Cerebellar nuclear complex (tissue), 1 donor: ENCODE measurements around the gene TENM4.

Source experiments
- DNase-seq, 2 experiments: peaks; one replicate each; lab custom pipeline; 2025; lab: John Stamatoyannopoulos, UW

Gene TENM4

DNA sequence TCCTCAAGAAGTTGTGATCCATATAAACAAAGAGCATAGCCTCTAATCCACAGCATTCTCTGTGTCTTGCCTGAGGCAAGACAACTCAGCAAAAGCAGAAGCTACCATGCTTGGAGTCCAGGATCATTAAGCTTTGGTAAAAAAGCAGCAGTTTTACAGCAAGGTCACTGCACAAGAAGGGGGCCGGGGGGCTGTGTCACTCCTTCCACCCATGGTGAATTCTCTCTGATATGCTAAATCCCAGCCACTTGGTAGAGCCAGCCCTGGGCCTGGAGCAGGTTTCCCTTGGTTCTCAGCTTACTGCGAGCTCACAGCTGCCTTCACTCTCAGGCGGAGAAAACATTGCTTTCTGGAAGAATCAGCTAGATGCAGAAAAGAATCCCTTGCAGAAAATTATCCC lies 144.7 kb downstream of the TENM4 start:
- no peak for DNase-seq

DNA sequence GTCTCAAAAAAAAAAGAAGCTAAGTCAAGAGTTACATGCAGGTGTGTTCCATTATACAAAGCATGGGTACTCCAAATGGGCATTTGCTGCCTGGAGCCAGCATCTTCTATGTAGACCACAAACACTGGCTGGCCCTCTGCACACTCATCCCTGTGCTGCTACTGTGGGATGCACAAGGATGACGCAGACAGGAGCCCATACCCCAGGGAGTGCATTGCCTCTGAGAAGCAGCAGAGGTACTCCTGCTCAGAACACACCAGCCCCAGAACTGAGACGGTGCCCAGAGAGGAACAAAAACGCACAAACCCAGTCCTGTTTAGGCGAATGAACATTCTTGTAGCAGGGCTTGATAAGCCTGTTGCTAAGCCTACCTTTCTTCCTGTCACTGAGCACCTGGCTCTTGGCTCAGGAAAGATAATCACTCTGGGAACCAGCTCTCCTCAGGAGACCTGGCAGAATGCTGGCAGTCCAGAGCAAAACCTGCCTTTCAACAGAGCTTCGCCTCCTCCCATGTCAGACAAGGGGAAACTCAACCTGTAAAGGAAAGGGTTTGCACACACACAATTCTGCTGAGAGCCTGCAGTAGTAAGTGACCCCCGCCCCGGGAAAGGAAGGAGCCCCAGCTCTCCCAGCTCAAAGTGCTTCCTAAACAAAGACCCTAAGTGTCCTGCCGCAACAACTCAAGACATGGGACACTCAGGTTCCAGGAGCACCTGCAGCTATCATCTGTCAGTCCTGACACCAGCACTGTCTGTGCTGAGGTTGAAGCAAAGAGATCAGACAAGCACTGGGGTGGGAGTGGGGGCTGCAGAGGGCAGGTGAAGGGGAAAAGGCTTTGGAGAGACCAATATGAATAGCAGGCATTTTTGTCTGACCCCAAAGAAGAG lies 145.7 kb downstream of the TENM4 start:
- DNase-seq, result no peak

DNA sequence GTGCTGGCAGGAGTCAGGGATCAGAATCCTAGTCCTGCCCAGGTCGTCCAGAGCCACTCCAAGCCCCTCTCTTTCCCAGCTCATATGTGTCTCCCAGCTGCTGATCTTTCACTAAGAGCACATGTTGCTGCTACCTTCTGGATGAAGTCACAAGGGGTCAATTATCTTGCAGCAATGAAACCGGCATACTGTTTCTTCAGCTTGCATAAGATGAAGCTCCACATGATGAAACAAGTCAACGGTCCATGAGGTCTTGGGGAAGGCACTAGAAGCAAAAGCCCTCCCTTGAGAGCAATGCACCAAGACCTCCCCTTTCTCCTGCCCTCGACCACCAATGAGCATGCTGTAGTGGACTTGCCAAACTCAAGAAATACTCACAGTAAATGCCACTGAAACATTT lies 148.9 kb downstream of the TENM4 start:
- no peak for DNase-seq

DNA sequence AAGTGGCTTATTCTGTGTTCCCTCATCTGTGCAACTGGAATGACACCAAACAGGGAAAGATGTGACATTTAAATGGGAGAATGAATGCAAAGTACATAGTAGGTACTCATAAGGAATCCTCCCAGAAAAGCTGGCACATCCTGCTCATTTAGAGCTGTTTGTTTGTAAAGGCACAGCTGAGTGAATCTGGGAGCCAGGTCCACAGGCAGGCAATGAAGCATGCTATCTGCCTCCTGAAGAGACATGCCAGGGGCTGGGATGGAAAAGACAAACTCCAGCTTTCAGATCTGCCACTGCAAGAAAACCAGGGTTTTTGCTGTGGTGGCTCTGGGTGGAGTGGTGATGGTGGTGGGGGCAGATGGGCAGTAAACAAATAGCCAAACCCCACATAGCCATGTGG lies 150.1 kb downstream of the TENM4 start:
- no peak for DNase-seq

DNA sequence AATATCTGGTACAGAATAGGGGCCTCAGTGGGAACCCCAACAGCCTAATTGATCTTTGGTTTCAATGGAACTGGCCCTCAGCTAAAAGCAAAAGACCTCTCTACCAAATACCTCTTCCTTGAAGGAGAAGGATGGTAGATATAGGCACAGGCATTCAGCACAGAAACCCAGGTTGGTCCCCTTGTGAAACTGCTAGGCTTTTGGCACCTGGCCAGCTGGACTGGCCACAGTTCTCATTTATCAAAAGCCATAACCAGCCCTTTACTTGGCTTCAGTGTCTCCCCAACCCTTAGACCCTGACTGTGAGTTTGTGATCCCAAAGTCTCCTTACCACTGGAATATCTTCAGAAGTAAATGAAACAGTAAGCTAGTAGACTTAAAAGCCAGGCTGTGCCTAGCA lies 152.9 kb downstream of the TENM4 start:
- DNase-seq, result no peak

DNA sequence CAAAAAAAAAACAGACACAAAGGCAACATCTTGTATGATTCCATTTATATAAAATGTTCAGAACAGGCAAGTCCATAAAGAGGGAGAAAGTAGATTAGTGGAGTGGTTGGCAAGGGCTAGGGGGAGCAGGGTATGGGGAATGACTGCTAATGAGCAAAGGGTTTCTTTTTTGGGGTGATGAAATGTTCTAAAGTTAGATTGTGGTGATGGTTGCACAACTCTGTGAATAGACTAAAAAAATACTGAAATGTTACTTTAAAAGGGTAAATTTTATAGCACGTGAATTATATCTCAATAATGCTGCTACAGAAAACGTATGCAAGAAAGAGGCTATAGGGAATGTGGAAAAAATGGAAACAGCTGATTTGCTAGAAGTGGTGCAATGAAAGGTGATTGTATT lies 155.1 kb downstream of the TENM4 start:
- DNase-seq, result no peak

DNA sequence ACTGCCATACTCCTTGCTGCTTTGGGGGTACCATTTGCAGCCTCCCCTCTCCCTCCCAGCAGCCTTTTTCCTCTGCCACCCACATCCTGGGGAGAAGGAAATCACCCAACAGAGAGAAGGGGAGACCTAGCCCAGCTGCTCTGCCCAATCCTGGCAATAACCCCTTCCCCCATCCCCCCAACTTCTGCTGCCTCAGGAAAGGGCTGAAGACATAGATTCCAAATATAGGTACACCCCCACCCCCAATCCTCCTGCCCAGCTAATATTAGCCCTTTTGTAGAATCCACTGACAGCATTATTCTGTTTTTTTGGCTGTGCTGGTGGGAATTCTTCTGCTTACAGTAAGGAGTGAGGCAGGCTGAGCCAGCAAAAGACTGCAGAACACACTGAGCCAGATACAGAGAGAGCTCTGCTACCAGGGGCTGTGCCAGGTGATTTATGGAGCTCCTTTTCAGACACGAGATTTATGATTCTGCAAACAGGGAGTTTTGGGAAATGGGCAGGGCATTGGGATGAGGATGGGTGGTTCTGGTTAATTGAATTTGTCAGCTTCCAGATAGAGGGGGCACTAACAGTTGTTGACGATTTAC lies 164.0 kb downstream of the TENM4 start:
- DNase-seq, result no peak

DNA sequence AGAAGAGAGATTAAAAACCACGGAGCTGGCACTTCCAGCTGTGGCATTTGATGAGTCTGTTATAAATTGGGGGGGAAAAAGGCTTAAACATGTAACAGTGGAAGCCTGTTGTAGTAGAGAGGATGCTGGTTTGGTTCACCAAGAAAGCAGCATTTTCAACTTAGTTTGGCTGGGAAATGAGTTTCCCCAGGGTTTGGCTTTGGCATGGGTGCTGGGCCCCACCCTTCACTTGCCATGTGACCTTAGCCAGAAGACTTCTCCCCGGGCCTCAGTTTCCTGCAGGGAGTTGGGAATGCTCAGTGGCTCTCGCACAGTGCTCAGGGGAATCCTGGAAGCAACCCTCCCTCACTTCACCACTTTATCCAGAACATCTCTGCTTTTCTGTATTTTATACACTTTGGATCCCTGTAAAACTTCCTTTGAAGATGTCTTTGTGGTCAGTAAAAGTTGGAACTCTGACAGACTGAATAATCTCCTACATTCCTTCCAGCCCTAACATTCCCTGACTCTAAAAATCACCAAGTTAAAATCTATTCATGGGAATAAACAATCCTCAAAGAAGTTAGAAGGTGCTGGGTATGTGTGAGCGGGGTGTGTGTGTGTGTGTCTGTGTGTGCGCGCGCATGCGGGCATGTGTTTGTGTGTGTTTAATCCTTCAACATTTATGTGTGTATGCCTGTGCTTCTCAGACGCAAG lies 166.0 kb downstream of the TENM4 start:
- no peak for DNase-seq

DNA sequence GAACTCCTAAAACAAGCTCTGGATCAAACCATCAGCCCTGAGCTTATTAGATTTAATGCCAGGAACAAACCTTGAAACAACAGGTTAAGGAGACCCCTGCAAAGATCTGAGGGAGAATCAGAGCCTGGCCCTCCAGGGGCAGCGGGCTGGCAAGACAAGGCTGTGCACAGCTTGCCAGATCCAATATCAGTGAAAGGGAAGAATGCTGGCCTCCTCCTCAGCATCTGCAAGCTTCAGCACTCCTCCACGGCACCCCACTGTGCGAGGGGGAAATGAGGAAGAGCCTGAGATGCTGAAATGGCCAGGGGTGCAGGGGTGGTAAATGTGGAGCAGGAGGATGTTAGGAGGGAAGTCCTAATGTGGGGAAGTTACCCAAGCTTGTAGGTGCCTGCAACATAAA lies 167.0 kb downstream of the TENM4 start:
- no peak for DNase-seq

DNA sequence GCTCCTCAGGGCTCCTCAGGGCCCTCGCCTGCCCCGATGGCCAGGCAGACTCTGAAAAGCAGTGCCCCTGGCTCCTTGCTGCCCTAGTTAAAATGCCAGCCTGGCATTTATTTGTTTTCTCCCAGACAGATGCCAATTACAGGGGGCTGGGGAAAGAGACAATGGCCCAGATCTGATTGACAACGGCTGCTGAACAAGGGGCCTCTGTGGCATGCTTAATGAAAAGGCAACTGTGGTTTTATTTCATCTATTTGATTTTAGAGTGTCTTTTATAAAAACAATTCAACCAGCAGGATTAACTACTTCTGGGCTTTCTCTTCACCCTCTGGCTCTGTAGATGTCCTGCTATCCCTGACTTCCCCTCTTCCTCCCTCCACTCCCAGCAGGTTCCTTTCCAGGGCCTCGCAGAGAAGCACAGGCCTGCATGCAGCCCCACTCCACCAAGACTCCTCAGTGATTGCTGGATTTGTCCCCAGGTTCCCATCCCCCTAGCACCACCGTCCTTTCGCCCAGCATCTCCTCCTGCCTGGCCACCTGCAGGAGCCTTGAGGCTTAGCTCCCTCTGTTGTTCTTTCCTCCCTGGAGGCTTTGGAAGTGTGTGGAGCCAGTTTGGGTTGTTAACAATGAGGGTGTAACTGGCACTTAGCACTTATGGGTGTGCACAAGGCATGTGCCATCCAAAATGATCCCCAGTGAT lies 171.1 kb downstream of the TENM4 start:
- DNase-seq, result no peak

DNA sequence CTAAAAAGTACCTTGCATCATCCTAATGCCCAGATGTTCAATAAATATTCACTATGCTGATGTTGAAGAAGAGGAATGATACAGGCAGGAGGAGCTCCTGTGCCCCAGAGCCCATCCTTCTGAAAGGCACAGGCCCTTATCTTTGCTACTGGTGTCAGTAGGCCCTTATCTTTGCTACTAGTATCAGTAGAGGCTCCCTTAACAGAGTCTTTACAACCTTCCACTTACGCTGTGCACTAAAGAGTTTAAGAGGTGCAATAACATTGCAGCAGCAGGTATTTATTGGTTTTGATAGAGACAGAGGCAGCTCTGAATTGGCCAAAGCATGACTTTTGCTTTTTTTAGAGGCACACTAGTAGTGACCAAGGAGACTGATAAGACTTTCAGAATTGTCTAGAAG lies 174.4 kb downstream of the TENM4 start:
- no peak for DNase-seq

DNA sequence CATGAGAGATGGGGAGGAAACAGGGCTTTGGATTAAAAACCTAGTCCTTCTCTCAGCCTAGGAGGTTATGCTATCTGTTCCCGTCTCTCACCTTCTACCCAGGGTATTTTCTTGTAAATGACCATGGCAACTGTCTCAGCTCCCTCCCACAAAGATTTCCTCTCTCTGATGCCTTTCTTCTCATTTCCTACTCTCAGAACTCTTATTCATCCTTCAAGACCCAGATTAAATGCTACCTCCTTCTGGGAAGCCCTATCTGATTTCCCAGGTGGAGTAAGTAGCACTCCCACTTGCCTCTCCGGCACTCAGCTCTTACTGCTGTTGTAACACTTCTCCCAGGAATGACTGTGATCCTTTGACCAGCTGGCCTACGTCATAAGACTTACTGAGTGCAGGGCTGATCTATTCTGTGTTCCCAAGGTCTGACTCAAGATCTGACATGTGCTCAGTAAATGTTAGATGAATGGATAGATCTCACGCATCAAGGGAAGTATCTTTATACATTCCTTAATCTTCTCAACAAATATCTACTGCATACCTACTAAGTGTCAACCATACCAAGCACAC lies 175.0 kb downstream of the TENM4 start:
- no peak for DNase-seq

DNA sequence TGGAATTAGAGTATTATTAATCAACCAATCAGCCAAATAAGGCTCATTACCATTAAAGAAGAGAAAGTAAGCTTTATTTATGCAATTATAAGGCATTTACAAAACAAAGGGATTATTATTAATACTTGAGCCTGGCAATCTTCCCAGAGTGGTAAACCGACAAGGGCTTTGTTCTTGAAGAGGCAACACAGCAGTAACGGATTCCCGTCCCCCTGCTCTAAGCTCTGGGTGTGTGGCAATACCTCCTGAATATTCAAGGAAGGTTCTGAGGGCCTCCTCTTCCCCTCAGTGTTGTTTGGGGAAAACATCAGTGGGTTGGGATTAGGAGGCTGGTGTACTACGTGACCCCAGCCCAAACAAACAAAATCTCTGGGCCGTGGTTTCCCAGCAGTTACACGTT lies 176.5 kb downstream of the TENM4 start:
- no peak for DNase-seq

DNA sequence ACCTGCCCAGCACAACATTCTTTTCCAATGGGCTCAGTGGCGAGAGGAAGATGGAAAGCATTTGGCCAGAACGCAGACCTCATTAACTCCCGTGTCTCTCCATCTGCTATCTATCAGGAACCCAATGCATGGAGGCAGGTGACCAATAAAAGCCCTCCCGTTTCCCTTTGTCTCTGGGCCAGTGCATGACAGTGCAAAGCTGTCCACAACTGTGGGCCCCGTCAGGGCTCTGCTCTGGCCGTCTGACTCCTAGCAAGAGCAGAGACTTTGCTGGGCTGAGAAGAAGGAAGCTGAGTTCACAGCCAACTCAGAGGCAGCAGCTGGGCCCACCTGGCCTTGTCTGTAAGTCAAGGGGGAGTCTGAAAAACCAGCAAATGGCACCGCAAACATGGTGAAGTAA lies 177.8 kb downstream of the TENM4 start:
- no peak for DNase-seq

DNA sequence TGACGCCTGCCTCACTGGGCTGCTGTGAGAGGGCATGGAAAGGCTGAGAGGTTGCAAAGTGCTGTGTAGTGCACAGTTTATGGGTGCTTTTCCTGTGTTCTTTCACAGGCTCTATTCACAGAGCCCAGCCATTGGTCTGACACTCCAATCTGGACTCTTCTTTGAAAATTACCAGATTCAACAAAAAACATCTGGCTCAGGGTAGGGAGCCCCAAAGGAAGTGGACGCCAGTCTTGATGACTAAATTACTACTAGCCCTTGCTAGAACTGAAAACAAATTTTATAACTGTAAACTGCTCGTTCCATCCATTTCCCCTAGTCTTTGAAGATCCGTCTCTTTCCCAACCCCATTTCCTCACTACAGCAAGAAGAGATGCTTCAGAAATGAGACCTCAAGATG lies 178.6 kb downstream of the TENM4 start:
- no peak for DNase-seq

DNA sequence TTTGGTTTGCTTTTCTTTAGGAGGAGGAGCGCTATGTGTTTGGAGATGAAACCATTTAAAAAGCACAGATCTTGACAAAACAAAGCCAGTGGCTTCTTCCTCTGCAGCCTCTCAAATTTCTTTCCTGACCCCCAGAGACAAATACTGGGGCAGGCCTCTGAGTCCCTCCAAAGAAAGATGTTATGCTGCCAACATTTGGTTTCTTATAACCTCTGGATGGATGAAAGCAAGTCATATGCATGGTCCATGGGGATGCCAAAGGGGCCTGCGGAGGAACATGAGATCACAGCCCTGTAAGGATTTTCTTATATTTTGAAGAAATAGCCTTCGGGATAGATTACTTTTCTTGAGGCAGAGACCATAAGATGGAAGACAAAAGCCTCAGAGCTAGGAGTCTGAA lies 179.1 kb downstream of the TENM4 start:
- DNase-seq, result no peak

DNA sequence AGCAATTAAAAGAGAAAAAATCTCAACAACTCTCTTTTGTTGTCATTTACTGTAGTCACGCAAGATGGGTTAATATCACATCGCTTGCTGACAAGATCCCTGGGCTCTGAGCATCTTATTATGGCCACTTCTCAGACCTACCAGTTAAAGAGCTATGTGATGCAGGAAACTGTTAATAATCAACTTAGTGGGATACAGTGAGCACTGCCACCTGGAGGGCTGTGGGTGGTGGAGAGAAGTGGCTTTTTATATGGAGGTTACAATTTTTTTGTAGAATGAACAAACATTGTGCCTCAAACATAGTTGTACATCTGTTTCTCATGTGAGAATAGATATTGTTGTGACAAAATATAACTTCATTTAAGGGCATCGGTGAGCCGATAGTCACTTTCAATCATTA lies 181.0 kb downstream of the TENM4 start:
- DNase-seq, result no peak

DNA sequence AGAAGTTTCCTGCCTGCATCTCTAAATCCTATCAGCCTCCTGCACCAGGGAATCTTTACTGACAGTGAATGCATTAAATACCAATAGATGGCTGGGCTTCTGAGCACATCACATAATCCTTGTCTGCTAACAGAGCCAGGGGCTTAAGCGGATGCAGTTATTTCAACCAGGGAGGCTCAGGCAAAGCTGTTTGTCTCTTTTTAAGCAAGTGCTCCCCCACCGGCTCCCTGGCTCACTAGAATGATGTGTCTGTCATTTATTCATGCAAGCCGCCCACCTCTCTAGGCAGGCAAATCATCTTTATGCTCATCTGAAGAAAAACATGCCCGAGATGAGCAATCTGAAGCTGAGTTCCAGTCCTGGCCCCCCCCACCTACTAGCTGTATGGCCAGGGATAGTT lies 182.3 kb downstream of the TENM4 start:
- DNase-seq, result no peak

DNA sequence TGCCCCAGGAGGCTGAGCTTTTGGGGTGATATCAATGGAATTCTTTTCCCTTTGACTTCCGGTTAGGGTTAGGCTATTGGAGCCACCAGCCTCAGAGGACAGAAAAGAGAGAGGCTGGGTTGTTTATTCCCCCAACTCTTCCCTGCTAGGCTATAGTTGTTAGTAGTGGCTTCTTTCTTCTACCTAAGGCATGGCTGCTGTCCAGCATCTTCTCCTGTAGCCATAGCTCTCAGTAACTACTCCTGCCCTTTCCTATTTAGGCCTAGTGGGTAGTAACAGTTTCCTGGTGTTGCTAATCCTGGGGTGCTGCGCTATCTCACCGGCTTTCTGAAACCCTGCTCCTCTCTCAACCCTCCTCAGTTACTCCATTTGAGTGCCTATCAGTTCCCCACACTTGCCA lies 184.9 kb downstream of the TENM4 start:
- DNase-seq, result no peak

DNA sequence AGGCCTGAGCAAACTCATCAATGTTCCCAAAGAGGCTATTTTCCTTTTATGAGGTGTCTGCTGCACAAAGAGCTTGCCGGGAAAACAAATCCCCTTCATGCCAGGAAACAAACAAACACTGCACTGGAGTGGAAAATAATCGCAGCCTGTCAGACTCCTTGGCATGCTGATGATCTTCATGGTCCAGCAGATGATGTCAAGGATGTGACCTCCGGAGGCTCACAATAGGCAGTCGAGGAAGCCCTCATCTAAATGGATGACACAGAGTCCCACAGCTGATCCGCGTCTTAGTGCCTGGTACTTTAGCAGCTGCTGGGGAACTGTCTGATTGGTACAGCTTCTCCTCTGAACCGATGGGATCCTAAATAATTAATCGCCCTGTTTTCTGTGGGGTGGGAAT lies 187.6 kb downstream of the TENM4 start:
- DNase-seq, result no peak

DNA sequence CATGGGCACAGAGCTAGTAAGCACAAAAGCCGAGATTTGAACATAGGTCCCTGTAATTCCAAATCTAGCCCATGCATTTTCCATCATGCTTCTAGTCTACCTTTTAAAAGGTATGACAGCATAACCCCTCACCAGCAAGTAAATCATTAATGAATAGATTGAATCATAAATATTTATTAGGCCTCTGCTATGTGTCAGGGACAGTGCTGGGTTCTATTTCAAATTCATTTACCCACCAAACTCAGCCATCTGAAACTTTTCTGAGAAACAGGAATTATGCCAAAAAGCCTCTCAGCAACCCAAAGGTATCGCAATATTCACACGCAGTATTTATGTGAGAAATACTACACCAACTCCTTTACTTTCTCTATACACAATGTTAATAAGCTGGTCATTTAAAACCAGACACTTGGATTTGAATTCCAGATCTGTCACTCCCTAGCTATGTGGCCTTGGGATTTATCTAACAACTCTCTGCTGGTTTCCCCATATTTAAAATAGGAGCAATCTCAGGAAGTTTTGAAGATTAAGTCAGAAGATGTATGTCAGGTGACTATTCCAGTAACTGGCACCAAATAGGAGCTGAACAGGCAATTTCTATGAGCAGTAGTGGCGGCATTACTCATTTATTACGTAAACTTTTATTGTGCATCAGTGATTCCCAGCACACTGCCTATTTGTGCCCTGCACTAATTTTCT lies 191.4 kb downstream of the TENM4 start:
- no peak for DNase-seq

DNA sequence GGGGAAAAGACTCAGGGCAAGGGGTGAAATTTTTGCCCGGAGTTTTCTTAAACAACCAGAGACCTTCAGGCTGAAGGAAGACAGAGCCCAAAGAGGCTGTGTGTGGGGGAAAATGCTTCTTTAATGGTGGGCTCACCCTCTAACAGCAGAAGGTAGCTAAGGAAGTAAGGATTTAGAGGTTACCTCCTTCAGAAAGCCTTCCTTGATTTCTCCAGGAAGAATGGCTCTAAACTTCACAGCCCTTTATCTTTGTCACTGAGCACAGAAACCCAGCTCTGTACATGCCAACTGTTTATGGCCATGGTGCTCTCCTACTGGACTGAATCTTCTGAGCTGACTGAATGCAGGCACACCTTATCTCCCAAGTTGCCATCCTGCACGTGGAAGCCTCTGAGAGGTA lies 196.0 kb downstream of the TENM4 start:
- DNase-seq, result no peak
